GDM1 (cell line): Measurements from ENCODE around the gene FMNL3.
"Not testable (repeated sequence)": the region's sequence is repeated elsewhere in the genome, so short reads cannot be mapped to it uniquely, and the experiment has no call there.

ENCODE experiments used
- DNase-seq: peaks from one replicate; lab custom pipeline; 2025; lab: John Stamatoyannopoulos, UW

Gene FMNL3

GRCh38 chr12:49632986-49633702, 74.1 kb downstream of the FMNL3 start:
- DNase-seq = no peak

- no peak for DNase-seq
Observed at GRCh38 chr12:49632401-49632800, 74.8 kb downstream of the FMNL3 start.

- no peak for DNase-seq
Observed at GRCh38 chr12:49631336-49631907, 75.8 kb downstream of the FMNL3 start.

- DNase-seq = no peak
Observed at GRCh38 chr12:49627752-49628360, 79.3 kb downstream of the FMNL3 start.

- DNase-seq = no peak
Observed at GRCh38 chr12:49626836-49627235, 80.4 kb downstream of the FMNL3 start.

- no peak for DNase-seq
Observed at GRCh38 chr12:49626169-49626835, 80.9 kb downstream of the FMNL3 start.

- no peak for DNase-seq
Observed at GRCh38 chr12:49624921-49625577, 82.2 kb downstream of the FMNL3 start.

- DNase-seq = peak; percentile 82
Observed at GRCh38 chr12:49623142-49623904, 83.9 kb downstream of the FMNL3 start, which contains the start of gene PRPF40B. Gene PRPF40B (plus strand): TSS chr12:49623561. CDS start chr12:49623591, 30 bp downstream.

- DNase-seq = no peak
Observed at GRCh38 chr12:49622501-49623141, 84.6 kb downstream of the FMNL3 start.

- no peak for DNase-seq
Observed at GRCh38 chr12:49621651-49622500, 85.3 kb downstream of the FMNL3 start.

GRCh38 chr12:49619286-49619685, 87.9 kb downstream of the FMNL3 start:
- no peak for DNase-seq

GRCh38 chr12:49618576-49618975, 88.6 kb downstream of the FMNL3 start:
- DNase-seq = no peak

GRCh38 chr12:49616533-49617219, 90.5 kb downstream of the FMNL3 start:
- no peak for DNase-seq

- DNase-seq = no peak
Observed at GRCh38 chr12:49615725-49616124, 91.5 kb downstream of the FMNL3 start.

- no peak for DNase-seq
Observed at GRCh38 chr12:49612210-49612609, 95.0 kb downstream of the FMNL3 start.

GRCh38 chr12:49610785-49611184, 96.4 kb downstream of the FMNL3 start:
- not testable (repeated sequence) for DNase-seq

- no peak for DNase-seq
Observed at GRCh38 chr12:49609875-49610154, 97.4 kb downstream of the FMNL3 start.

- no peak for DNase-seq
Observed at GRCh38 chr12:49609059-49609874, 97.9 kb downstream of the FMNL3 start.

GRCh38 chr12:49605539-49605938, 101.7 kb downstream of the FMNL3 start, which contains the start of gene FAM186B:
Gene FAM186B (minus strand): TSS chr12:49605639. CDS start chr12:49605477, 162 bp downstream.
- not testable (repeated sequence) for DNase-seq
